GM12878 (cell line): Measurements from ENCODE around the gene EEFSEC.

ENCODE experiments used
- BCL3 ChIP-seq: IDR thresholded peaks from 2 replicates; pipeline ENCODE4 v1.6.1; 2011; ENCODE audit warnings: borderline replicate concordance, low read depth, mild to moderate bottlenecking, moderate library complexity, low read length; ENCODE audit not compliant: insufficient read depth, poor library complexity, severe bottlenecking
- BHLHE40 ChIP-seq, 2 experiments: fragments of 450-650 bp in 1 of 2; IDR thresholded peaks; 2 replicates each; pipeline ENCODE4 v1.6.1; 2011 to 2017; ENCODE audit warnings: low read depth in 2 of 2, borderline replicate concordance in 1 of 2, improper control_type of control experiment in 1 of 2, low read length in 1 of 2, mild to moderate bottlenecking in 1 of 2
- CREB1 ChIP-seq: IDR thresholded peaks from 2 replicates; pipeline ENCODE4 v1.6.1; 2012; ENCODE audit warnings: low read depth, mild to moderate bottlenecking, inconsistent platforms
- CTCF ChIP-seq, 3 experiments: IDR thresholded peaks in 2 of 3; conservative IDR thresholded peaks in 1 of 3; 2 replicates each; pipeline ENCODE4 v1.5.1; 2011; ENCODE audit warnings: low read depth in 3 of 3, low read length in 3 of 3, mild to moderate bottlenecking in 3 of 3, control low read depth in 2 of 3, moderate library complexity in 2 of 3, inconsistent platforms in 1 of 3, mixed read lengths in 1 of 3; ENCODE audit not compliant: control insufficient read depth in 2 of 3, insufficient read depth in 1 of 3; ENCODE audit errors: extremely low read depth in 1 of 3
- EZH2 ChIP-seq: IDR thresholded peaks from 2 replicates; pipeline ENCODE4 v1.6.1; 2012; ENCODE audit warnings: low read depth, mild to moderate bottlenecking, control low read depth, inconsistent platforms, low read length, borderline replicate concordance; ENCODE audit not compliant: control insufficient read depth
- GABPA ChIP-seq: IDR thresholded peaks from 2 replicates; pipeline ENCODE4 v1.6.1; 2014; ENCODE audit warnings: antibody characterized with exemption, low read depth, mild to moderate bottlenecking, inconsistent platforms
- GATAD2B ChIP-seq: fragments of 450-650 bp; conservative IDR thresholded peaks from 2 replicates; pipeline ENCODE4 v1.6.1; 2017; ENCODE audit warnings: low read depth, mild to moderate bottlenecking, moderate library complexity
- KAT2A ChIP-seq: conservative IDR thresholded peaks from 2 replicates; pipeline ENCODE4 v1.6.1; 2011; ENCODE audit warnings: low read depth, low read length; ENCODE audit not compliant: control insufficient read depth
- KDM1A ChIP-seq: fragments of 200-600 bp; sonication (generic); IDR thresholded peaks from 2 replicates; pipeline ENCODE4 v1.6.1; 2016; ENCODE audit warnings: borderline replicate concordance
- NFYB ChIP-seq: IDR thresholded peaks from 2 replicates; pipeline ENCODE4 v1.6.1; 2011; ENCODE audit warnings: low read depth, mild to moderate bottlenecking, low read length, improper control_type of control experiment, moderate library complexity; ENCODE audit not compliant: insufficient read depth
- POLR2A ChIP-seq: IDR thresholded peaks from 2 replicates; pipeline ENCODE4 v1.6.1; 2011; ENCODE audit warnings: low read depth, mild to moderate bottlenecking, low read length
- PRDM15 ChIP-seq: fragments of 450-650 bp; formaldehyde crosslinking; IDR thresholded peaks from 2 replicates; pipeline ENCODE4 v1.4.0; 2020; ENCODE audit warnings: mild to moderate bottlenecking, moderate library complexity
- SMC3 ChIP-seq: IDR thresholded peaks from 2 replicates; pipeline ENCODE4 v1.6.1; 2011; ENCODE audit warnings: low read length, improper control_type of control experiment, borderline replicate concordance

- no peak for TF ChIP-seq GATAD2B
- no peak for TF ChIP-seq BHLHE40 (IDR thresholded peaks at IDR 0.05; ENCODE audit: borderline replicate concordance in 1 of 2, low read depth in 2 of 2, low read length in 1 of 2)
- TF ChIP-seq SMC3 = no peak
- no peak for TF ChIP-seq CREB1
- no peak for TF ChIP-seq BCL3
- no peak for TF ChIP-seq KAT2A
- no peak for TF ChIP-seq PRDM15 (CRISPR knock-in tag)
- no peak for TF ChIP-seq KDM1A
- TF ChIP-seq GABPA = no peak
- TF ChIP-seq CTCF (IDR thresholded peaks at IDR 0.05 in 2 of 3, conservative IDR thresholded peaks at IDR 0.05 in 1 of 3; ENCODE audit: control insufficient read depth in 2 of 3, extremely low read depth in 1 of 3, insufficient read depth in 1 of 3, low read depth in 3 of 3, low read length in 3 of 3) = no peak
- no peak for TF ChIP-seq EZH2
- no peak for TF ChIP-seq NFYB
- TF ChIP-seq POLR2A = no peak
Observed at GRCh38 chr3:128266453-128266852, 113.2 kb downstream of the EEFSEC start.
